ENCODE data around the gene TTC22. TPM values are rescaled to one million over a fixed set of nuclear protein-coding genes. Genes with fewer than 3 reads are reported as not detected.
A peak's percentile ranks its signal among the peaks of the same experiment; 100 is the strongest.

Gene TTC22
- total RNA-seq, 4 donors from 2014 or later: 0.93 to 7.3 (median 1.0) TPM; not detected in 1

DNA sequence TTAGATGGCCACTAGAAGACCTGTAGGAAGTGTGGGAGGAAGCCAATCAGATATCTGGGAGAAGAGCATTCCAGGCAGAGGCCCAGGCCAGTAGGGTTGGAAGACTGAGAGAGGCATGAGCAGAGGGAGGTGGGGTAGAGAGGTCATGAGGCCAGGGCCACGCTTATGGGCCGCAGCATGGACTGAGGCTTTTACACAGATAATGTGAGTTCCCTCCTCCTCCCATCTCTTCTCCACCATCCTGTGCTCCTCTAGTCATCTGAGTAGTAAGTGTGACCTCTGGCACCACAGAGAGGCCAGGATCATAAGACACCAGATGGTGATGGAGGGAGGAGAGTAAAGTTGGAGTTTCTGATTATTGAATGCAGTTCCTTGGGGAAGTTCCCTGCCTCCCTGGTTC is 17.1 kb downstream of the TTC22 start:
- WGBS, 2 donors (ENCODE audit: low coverage in 1 of 2): 58 to 60% methylated on average over 2 of the region's 2 CpGs

DNA sequence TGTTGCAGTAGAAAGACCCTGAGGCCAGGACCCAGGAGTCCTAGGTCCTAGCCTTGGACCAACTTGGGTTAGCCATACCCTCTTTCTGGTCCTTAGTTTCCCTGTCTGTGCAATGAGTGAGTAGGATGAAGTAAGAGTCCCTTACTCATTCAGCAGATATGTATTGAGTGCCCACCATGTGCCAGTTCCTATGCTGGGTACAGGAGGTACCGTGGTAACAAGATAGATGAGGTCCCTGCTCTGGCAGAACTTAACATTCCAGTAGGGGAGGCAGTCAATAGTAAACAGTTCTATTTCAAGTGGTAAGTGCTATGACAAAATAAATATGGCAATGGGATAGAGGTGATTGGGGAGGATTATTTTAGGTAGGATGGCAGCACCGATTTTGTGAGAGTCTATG is 18.5 kb downstream of the TTC22 start:
- H3K4me3 ChIP-seq: no peak overlapping the region
- no peak overlapping the region for H3K27ac ChIP-seq
- no peak for TF ChIP-seq POLR2A (IDR thresholded peaks at IDR 0.05)
- no peak for TF ChIP-seq POLR2AphosphoS5 (IDR thresholded peaks at IDR 0.05)
- TF ChIP-seq, protein P1, sequence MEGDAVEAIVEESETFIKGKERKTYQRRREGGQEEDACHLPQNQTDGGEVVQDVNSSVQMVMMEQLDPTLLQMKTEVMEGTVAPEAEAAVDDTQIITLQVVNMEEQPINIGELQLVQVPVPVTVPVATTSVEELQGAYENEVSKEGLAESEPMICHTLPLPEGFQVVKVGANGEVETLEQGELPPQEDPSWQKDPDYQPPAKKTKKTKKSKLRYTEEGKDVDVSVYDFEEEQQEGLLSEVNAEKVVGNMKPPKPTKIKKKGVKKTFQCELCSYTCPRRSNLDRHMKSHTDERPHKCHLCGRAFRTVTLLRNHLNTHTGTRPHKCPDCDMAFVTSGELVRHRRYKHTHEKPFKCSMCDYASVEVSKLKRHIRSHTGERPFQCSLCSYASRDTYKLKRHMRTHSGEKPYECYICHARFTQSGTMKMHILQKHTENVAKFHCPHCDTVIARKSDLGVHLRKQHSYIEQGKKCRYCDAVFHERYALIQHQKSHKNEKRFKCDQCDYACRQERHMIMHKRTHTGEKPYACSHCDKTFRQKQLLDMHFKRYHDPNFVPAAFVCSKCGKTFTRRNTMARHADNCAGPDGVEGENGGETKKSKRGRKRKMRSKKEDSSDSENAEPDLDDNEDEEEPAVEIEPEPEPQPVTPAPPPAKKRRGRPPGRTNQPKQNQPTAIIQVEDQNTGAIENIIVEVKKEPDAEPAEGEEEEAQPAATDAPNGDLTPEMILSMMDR (IDR thresholded peaks at IDR 0.05): no peak
- TF ChIP-seq EP300 (IDR thresholded peaks at IDR 0.05): no peak
- peaks cover 0 to 8% (median 0%) of the 10 kb centered on the region in 3 donors for H3K4me1 ChIP-seq
- no peaks in the 10 kb centered on the region for H3K36me3 ChIP-seq
- no peak for ATAC-seq
- H3K27me3 ChIP-seq: peaks cover 47% of the 10 kb centered on the region
- WGBS, 2 donors (ENCODE audit: low coverage in 1 of 2): 25 to 82% methylated on average over 1 to 2 of the region's 2 CpGs
- H3K9me3 ChIP-seq: no peaks in the 10 kb centered on the region

More for the DNA sequence above, 17.1 kb downstream of the TTC22 start:
- H3K27me3 ChIP-seq: peaks cover 55% of the 10 kb centered on the region
- no peak overlapping the region for H3K4me3 ChIP-seq
- H3K27ac ChIP-seq: no peak overlapping the region
- peaks cover 0 to 8% (median 0%) of the 10 kb centered on the region in 3 donors for H3K4me1 ChIP-seq
- H3K9me3 ChIP-seq: no peaks in the 10 kb centered on the region
- ATAC-seq: no peak
- TF ChIP-seq, protein P1 (IDR thresholded peaks at IDR 0.05): no peak
- TF ChIP-seq POLR2A (IDR thresholded peaks at IDR 0.05) (no peak), POLR2AphosphoS5 (IDR thresholded peaks at IDR 0.05) (no peak), EP300 (IDR thresholded peaks at IDR 0.05) (no peak)
- H3K36me3 ChIP-seq: no peaks in the 10 kb centered on the region

GRCh38 chr1:54782156-54782555 is 19.0 kb downstream of the TTC22 start:
- H3K36me3 ChIP-seq: no peaks in the 10 kb centered on the region
- H3K4me3 ChIP-seq: no peak overlapping the region
- ATAC-seq: no peak
- TF ChIP-seq EP300 (IDR thresholded peaks at IDR 0.05) (no peak), POLR2A (IDR thresholded peaks at IDR 0.05) (no peak), POLR2AphosphoS5 (IDR thresholded peaks at IDR 0.05) (no peak)
- TF ChIP-seq, protein P1 (IDR thresholded peaks at IDR 0.05): no peak
- peaks cover 0 to 8% (median 0%) of the 10 kb centered on the region in 3 donors for H3K4me1 ChIP-seq
- WGBS, 2 donors (ENCODE audit: low coverage in 1 of 2): 50 to 69% methylated on average over 2 of the region's 6 CpGs
- no peak overlapping the region for H3K27ac ChIP-seq
- no peaks in the 10 kb centered on the region for H3K9me3 ChIP-seq
- H3K27me3 ChIP-seq: peaks cover 42% of the 10 kb centered on the region

- Histone ChIP-seq H3K27me3 (peaks cover 34% of the 10 kb centered on the region), H3K27ac (no peak overlapping the region), H3K4me1 (peaks cover 0 to 8% (median 0%) of the 10 kb centered on the region in 3 donors), H3K4me3 (no peak overlapping the region), H3K36me3 (no peaks in the 10 kb centered on the region), H3K9me3 (no peaks in the 10 kb centered on the region)
- no peak for ATAC-seq
- 4% methylated on average over 4 of the region's 74 CpGs; no CpG with 5 or more reads in 1 of the 2 donors for WGBS, 2 donors (ENCODE audit: low coverage in 1 of 2)
- TF ChIP-seq, protein P1 (IDR thresholded peaks at IDR 0.05): no peak
- no peak for TF ChIP-seq POLR2AphosphoS5 (IDR thresholded peaks at IDR 0.05)
- TF ChIP-seq EP300 (IDR thresholded peaks at IDR 0.05): no peak
- no peak for TF ChIP-seq POLR2A (IDR thresholded peaks at IDR 0.05)
These were observed 19.9 kb downstream of the TTC22 start for GRCh38 chr1:54781023-54781723.

DNA sequence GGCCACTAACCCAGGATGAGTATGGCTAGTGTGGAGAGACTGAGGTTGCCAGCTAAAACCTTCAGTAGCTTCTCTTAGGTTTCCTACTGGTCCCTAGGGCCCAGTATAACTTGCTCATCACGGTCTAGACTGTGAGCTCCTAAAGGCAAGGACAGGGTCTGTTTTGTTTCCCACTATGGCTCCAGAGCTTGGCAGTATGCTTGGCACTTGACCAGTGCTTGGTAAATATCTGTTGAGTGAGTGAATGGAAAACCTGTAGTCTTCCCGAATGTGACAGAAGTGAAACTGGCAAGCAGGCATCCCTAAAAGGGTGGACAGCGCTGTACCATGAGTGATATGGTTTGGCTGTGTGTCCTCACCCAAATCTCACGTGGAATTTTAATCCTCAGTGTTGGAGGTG is 23.7 kb downstream of the TTC22 start:
- H3K27ac ChIP-seq: no peak overlapping the region
- TF ChIP-seq, protein P1 (IDR thresholded peaks at IDR 0.05): no peak
- TF ChIP-seq POLR2AphosphoS5 (IDR thresholded peaks at IDR 0.05): peak; percentile 38
- WGBS, 2 donors (ENCODE audit: low coverage in 1 of 2): 41% methylated on average over 4 of the region's 4 CpGs; no CpG with 5 or more reads in 1 of the 2 donors
- H3K4me3 ChIP-seq: no peak overlapping the region
- peaks cover 35% of the 10 kb centered on the region for H3K27me3 ChIP-seq
- H3K36me3 ChIP-seq: no peaks in the 10 kb centered on the region
- no peak for ATAC-seq
- no peaks in the 10 kb centered on the region for H3K9me3 ChIP-seq
- H3K4me1 ChIP-seq: peaks cover 0 to 8% (median 0%) of the 10 kb centered on the region in 3 donors
